H1 (cell line): ENCODE measurements around the gene SH3PXD2A. TPM values are rescaled to one million over a fixed set of nuclear protein-coding genes. Genes with fewer than 3 reads are reported as not detected.

Experiments used
- CTCF ChIA-PET: fragments of 300-600 bp; sonication (Branson Sonifier 250); formaldehyde crosslinking; loops from one replicate; lab custom pipeline; 2021; ENCODE audit not compliant: partially characterized antibody; lab: Charles Lee
- POLR2A ChIA-PET: fragments of 300-600 bp; sonication (Branson Sonifier 250); formaldehyde crosslinking; loops from one replicate; lab custom pipeline; 2021; ENCODE audit warnings: inconsistent platforms; ENCODE audit not compliant: partially characterized antibody; lab: Charles Lee
- DNase-seq, 2 experiments: peaks; one replicate each; pipeline versions ENCODE4 v3.0.0 to v3.0.0-alpha.2; 2010 to 2022; ENCODE audit warnings: low spot score in 2 of 2, low read depth in 1 of 2, mixed read lengths in 1 of 2
- FAIRE-seq: peaks from 2 replicates; lab custom pipeline; 2011; peaks lifted over from hg19 to GRCh38; lab: Jason Lieb, UNC
- H2AFZ ChIP-seq: 2 replicates; pipeline ENCODE4 v1.8.1; 2012; ENCODE audit warnings: low read length, inconsistent platforms
- H2AK5ac ChIP-seq: 2 replicates; pipeline ENCODE4 v1.6.1; 2013; ENCODE audit warnings: low read depth, low read length
- H2BK120ac ChIP-seq: replicated peaks from 2 replicates; pipeline ENCODE3; 2013; ENCODE audit warnings: low read depth, low read length, inconsistent platforms
- H2BK12ac ChIP-seq: 2 replicates; pipeline ENCODE4 v1.6.1; 2013; ENCODE audit warnings: low read depth, low read length
- H2BK15ac ChIP-seq: 2 replicates; pipeline ENCODE4 v1.6.1; 2013; ENCODE audit warnings: low read length
- H2BK20ac ChIP-seq: 2 replicates; pipeline ENCODE4 v1.6.1; 2013; ENCODE audit warnings: low read length
- H2BK5ac ChIP-seq: 2 replicates; pipeline ENCODE4 v1.6.1; 2013; ENCODE audit warnings: low read depth, low read length
- H3K14ac ChIP-seq: 2 replicates; pipeline ENCODE4 v1.6.1; 2013; ENCODE audit warnings: inconsistent platforms; ENCODE audit not compliant: insufficient read length
- H3K18ac ChIP-seq: 2 replicates; pipeline ENCODE4 v1.6.1; 2013; ENCODE audit warnings: low read length; ENCODE audit errors: extremely low read depth
- H3K23ac ChIP-seq: 2 replicates; pipeline ENCODE4 v1.6.1; 2013; ENCODE audit warnings: inconsistent platforms; ENCODE audit not compliant: insufficient read length
- H3K23me2 ChIP-seq: 2 replicates; pipeline ENCODE4 v1.6.1; 2013; ENCODE audit warnings: low read depth, low read length
- H3K27ac ChIP-seq: 2 replicates; pipeline ENCODE4 v1.6.1; 2011; ENCODE audit warnings: low read depth, low read length, inconsistent platforms
- H3K27me3 ChIP-seq, 4 experiments: replicated peaks in 1 of 4; 1 replicate in 1 of 4; 2 replicates in 3 of 4; pipeline versions ENCODE4 v1.6.1 to v1.8.1; 2011 to 2013; ENCODE audit warnings: low read length in 3 of 4, mild to moderate bottlenecking in 3 of 4, inconsistent platforms in 2 of 4, mixed read lengths in 2 of 4, moderate library complexity in 1 of 4; ENCODE audit not compliant: control insufficient read depth in 3 of 4, insufficient read depth in 3 of 4; ENCODE audit errors: extremely low read depth in 1 of 4
- H3K36me3 ChIP-seq, 4 experiments: 2 replicates each; pipeline versions ENCODE4 v1.6.1 to v1.8.1; 2011 to 2013; ENCODE audit warnings: mild to moderate bottlenecking in 4 of 4, low read length in 3 of 4, moderate library complexity in 2 of 4, control low read depth in 1 of 4, inconsistent platforms in 1 of 4; ENCODE audit not compliant: insufficient read depth in 4 of 4, control insufficient read depth in 2 of 4
- H3K4ac ChIP-seq: replicated peaks from 2 replicates; pipeline ENCODE3; 2013; ENCODE audit warnings: low read length, low read depth, mixed read lengths, inconsistent platforms; ENCODE audit not compliant: insufficient read length
- H3K4me1 ChIP-seq, 4 experiments: replicated peaks in 1 of 4; 1 replicate in 1 of 4; 2 replicates in 3 of 4; pipeline versions ENCODE4 v1.6.1 to v1.8.1; 2011 to 2013; ENCODE audit warnings: low read length in 3 of 4, inconsistent platforms in 2 of 4, mixed read lengths in 1 of 4; ENCODE audit not compliant: insufficient read depth in 4 of 4, control insufficient read depth in 3 of 4
- H3K4me2 ChIP-seq, 2 experiments: 2 replicates each; pipeline versions ENCODE4 v1.6.1 to v1.8.1; 2011 to 2013; ENCODE audit warnings: low read depth in 2 of 2, low read length in 2 of 2, control low read depth in 1 of 2, inconsistent platforms in 1 of 2, mild to moderate bottlenecking in 1 of 2; ENCODE audit not compliant: insufficient read depth in 1 of 2
- H3K4me3 ChIP-seq, 4 experiments: fragments of 200-600, 300-600 bp in 1 of 4; sonication (generic), shearing (Covaris generic), sonication (Bioruptor Twin) in 1 of 4; 2 replicates each; pipeline versions ENCODE4 v1.5.1 to v1.8.1; 2011 to 2016; ENCODE audit warnings: low read length in 4 of 4, low read depth in 3 of 4, control low read depth in 2 of 4, inconsistent platforms in 2 of 4, mild to moderate bottlenecking in 2 of 4, mixed read lengths in 1 of 4, moderate library complexity in 1 of 4; ENCODE audit not compliant: insufficient read depth in 2 of 4; ENCODE audit errors: extremely low read depth in 1 of 4
- H3K56ac ChIP-seq: replicated peaks from 2 replicates; pipeline ENCODE3; 2013; ENCODE audit warnings: low read depth, mild to moderate bottlenecking, mixed read lengths, low read length, inconsistent platforms; ENCODE audit not compliant: insufficient read length
- H3K79me1 ChIP-seq: 2 replicates; pipeline ENCODE4 v1.6.1; 2013; ENCODE audit warnings: low read depth, low read length, control low read depth
- H3K79me2 ChIP-seq, 2 experiments: 2 replicates each; pipeline versions ENCODE4 v1.6.1 to v1.8.1; 2012 to 2013; ENCODE audit warnings: low read length in 2 of 2, mild to moderate bottlenecking in 2 of 2, inconsistent platforms in 1 of 2; ENCODE audit not compliant: insufficient read depth in 2 of 2, control insufficient read depth in 1 of 2
- H3K9ac ChIP-seq, 4 experiments: replicated peaks in 1 of 4; 1 replicate in 1 of 4; 2 replicates in 3 of 4; pipeline versions ENCODE4 v1.6.1 to v1.8.1; 2011 to 2013; ENCODE audit warnings: low read depth in 3 of 4, low read length in 3 of 4, control low read depth in 2 of 4, mild to moderate bottlenecking in 2 of 4, moderate library complexity in 2 of 4, inconsistent platforms in 1 of 4; ENCODE audit errors: extremely low read depth in 1 of 4
- H3K9me3 ChIP-seq, 2 experiments: 2 replicates each; pipeline versions ENCODE4 v1.6.1 to v1.8.1; 2012 to 2013; ENCODE audit warnings: mild to moderate bottlenecking in 2 of 2, moderate library complexity in 2 of 2, control low read depth in 1 of 2, inconsistent platforms in 1 of 2, low read depth in 1 of 2, low read length in 1 of 2, mixed read lengths in 1 of 2; ENCODE audit not compliant: insufficient read depth in 2 of 2
- H4K20me1 ChIP-seq, 2 experiments: replicated peaks in 1 of 2; 2 replicates each; pipeline versions ENCODE3 to v1.8.1; 2011 to 2013; ENCODE audit warnings: inconsistent platforms in 2 of 2, low read length in 2 of 2, mild to moderate bottlenecking in 1 of 2; ENCODE audit not compliant: insufficient read depth in 2 of 2, control insufficient read depth in 1 of 2
- H4K5ac ChIP-seq: 2 replicates; pipeline ENCODE4 v1.6.1; 2013; ENCODE audit warnings: low read length, low read depth, mixed read lengths, inconsistent platforms; ENCODE audit not compliant: insufficient read length
- H4K8ac ChIP-seq: 2 replicates; pipeline ENCODE4 v1.8.0; 2013; ENCODE audit warnings: mild to moderate bottlenecking, moderate library complexity, low read length, inconsistent platforms; ENCODE audit not compliant: insufficient read depth; ENCODE audit errors: extremely low read depth
- H4K91ac ChIP-seq: replicated peaks from 2 replicates; pipeline ENCODE3; 2013; ENCODE audit warnings: low read length, mixed read lengths, inconsistent platforms; ENCODE audit not compliant: insufficient read length
- BACH1 ChIP-seq: IDR thresholded peaks from 2 replicates; pipeline ENCODE4 v1.6.1; 2012; ENCODE audit warnings: low read length, improper control_type of control experiment
- CREB1 ChIP-seq: IDR thresholded peaks from 2 replicates; pipeline ENCODE4 v1.6.1; 2012; ENCODE audit warnings: inconsistent platforms
- POLR2AphosphoS5 ChIP-seq: IDR thresholded peaks from 2 replicates; pipeline ENCODE4 v1.6.1; 2011; ENCODE audit warnings: low read depth, low read length
- SRF ChIP-seq: IDR thresholded peaks from 2 replicates; pipeline ENCODE4 v1.6.1; 2011; ENCODE audit warnings: mild to moderate bottlenecking, low read depth, low read length, moderate library complexity
- SUZ12 ChIP-seq: fragments of 200-600 bp; sonication (generic); IDR thresholded peaks from 2 replicates; pipeline ENCODE4 v1.6.1; 2012; ENCODE audit warnings: mild to moderate bottlenecking, inconsistent platforms, low read length, moderate library complexity, mixed read lengths
- WGBS, 2 experiments: shearing (Covaris generic) in 1 of 2; methylation state at CpG; one replicate each; pipeline versions ENCODE4 v1.1.6 to v1.1.7; 2013 to 2015; ENCODE audit warnings: low lambda C conversion rate in 2 of 2, mixed read lengths in 2 of 2, inconsistent platforms in 1 of 2, low coverage in 1 of 2, missing lambda C conversion rate in 1 of 2; ENCODE audit not compliant: insufficient replicate concordance in 2 of 2, insufficient coverage in 1 of 2, insufficient read length in 1 of 2; ENCODE audit errors: extremely low coverage in 1 of 2, missing lambda C conversion rate in 1 of 2; 5-methylcytosine and 5-hydroxymethylcytosine counted together
- polyA plus RNA-seq, 7 experiments: library from polyadenylated mRNA; depleted of rRNA in 3 of 7; stranded (reverse) in 5 of 7; unstranded in 2 of 7; fragments of >200 nt in 5 of 7; fragments of 200-250 nt in 2 of 7; gene quantifications; 1 replicate in 5 of 7; 2 replicates in 1 of 7; 4 replicates in 1 of 7; pipeline versions ENCODE4 v1.2.1 to v1.2.3, GENCODE V29; 2011 to 2013; ENCODE audit warnings: missing spikeins in 2 of 7, mixed read lengths in 2 of 7
- total RNA-seq: library from RNA; stranded (reverse); fragmentation: NEBNext Ultra II Directional; extraction: Animal tissue kit (Norgen Biotek cat#: 25700); gene quantifications from 2 replicates; pipeline ENCODE4 v1.2.1, GENCODE V29; 2021
- TF ChIP-seq, protein P1 (sequence below): IDR thresholded peaks from 2 replicates; pipeline ENCODE4 v1.6.1; 2011; ENCODE audit warnings: low read length, improper control_type of control experiment

Gene SH3PXD2A
- total and polyA plus RNA-seq, 2 of the 8 experiments (the other 6 are each of a cell fraction or from before 2014, with no cell fraction given) = 5.4 to 16.3 TPM

DNA sequence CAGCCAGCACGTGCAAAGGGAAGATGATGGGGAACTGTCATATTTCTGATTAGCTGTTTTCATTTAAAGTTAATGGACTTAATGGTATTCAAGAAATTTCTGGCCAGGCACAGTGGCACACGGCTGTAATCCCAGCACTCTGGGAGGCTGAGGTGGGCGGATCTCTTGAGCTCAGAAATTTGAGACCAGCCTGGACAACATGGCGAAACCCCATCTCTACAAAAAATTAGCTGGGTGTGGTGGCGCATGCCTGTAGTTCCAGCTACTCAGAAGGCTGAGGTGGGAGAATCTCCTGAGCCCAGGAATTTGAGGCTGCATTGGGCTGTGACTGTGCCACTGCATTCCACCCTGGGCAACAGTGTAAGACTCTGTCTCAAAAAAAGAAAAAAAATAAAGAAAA is 43.9 kb upstream of the SH3PXD2A start:
- H2AFZ ChIP-seq = no peak overlapping the region
- H3K4me3 ChIP-seq = no peak overlapping the region
- H3K4me2 ChIP-seq = no peak overlapping the region
- no peak overlapping the region for H3K27ac ChIP-seq
- H3K9me3 ChIP-seq = no peaks in the 10 kb centered on the region
- peaks cover 0 to 2% (median 0%) of the 10 kb centered on the region in 4 experiments; a peak in 2 of 7 replicates for H3K4me1 ChIP-seq
- H3K14ac ChIP-seq = no peak overlapping the region
- H3K9ac ChIP-seq = no peak overlapping the region
- H3K79me2 ChIP-seq = no peaks in the 10 kb centered on the region
- 98% methylated on average over 5 of the region's 5 CpGs; no CpG with 5 or more reads in 1 of the 2 experiments for WGBS, 2 experiments
- H2BK5ac ChIP-seq = no peak overlapping the region
- DNase-seq (no peak), FAIRE-seq (no peak)
- H2BK20ac ChIP-seq = peak overlapping the region; percentile 15; the same call in 1 of the 2 replicates
- no peak overlapping the region for H4K5ac ChIP-seq
- no peaks in the 10 kb centered on the region for H3K23me2 ChIP-seq
- H3K27me3 ChIP-seq = no peaks in the 10 kb centered on the region
- POLR2A ChIA-PET = interaction anchor here (1.4 kb wide), 1 partner anchor 9 kb away, joined by 3 read pairs; no protein-coding TSS in a partner anchor
- TF ChIP-seq SUZ12 (no peak), SRF (no peak), CREB1 (no peak), POLR2AphosphoS5 (no peak), BACH1 (no peak)
- TF ChIP-seq, protein P1, sequence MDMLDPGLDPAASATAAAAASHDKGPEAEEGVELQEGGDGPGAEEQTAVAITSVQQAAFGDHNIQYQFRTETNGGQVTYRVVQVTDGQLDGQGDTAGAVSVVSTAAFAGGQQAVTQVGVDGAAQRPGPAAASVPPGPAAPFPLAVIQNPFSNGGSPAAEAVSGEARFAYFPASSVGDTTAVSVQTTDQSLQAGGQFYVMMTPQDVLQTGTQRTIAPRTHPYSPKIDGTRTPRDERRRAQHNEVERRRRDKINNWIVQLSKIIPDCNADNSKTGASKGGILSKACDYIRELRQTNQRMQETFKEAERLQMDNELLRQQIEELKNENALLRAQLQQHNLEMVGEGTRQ = no peak
- H2BK15ac ChIP-seq = no peak overlapping the region
- no peak overlapping the region for H3K18ac ChIP-seq
- H2BK12ac ChIP-seq = 0 out of 2 replicates have a peak overlapping the region, but pooled peaks have one; percentile 7
- no peak overlapping the region for H4K8ac ChIP-seq
- no peak overlapping the region for H2BK120ac ChIP-seq
- no peaks in the 10 kb centered on the region for H3K79me1 ChIP-seq
- H2AK5ac ChIP-seq = no peak overlapping the region
- CTCF ChIA-PET = interaction anchor here (1.0 to 5.9 kb wide), 7 partner anchors 9 to 187 kb away, joined by 3 to 49 read pairs (median 5); no protein-coding TSS in a partner anchor
- no peaks in the 10 kb centered on the region for H4K20me1 ChIP-seq
- no peak overlapping the region for H3K56ac ChIP-seq
- no peak overlapping the region for H3K4ac ChIP-seq
- no peaks in the 10 kb centered on the region; a peak in 4 of 8 replicates for H3K36me3 ChIP-seq
- H3K23ac ChIP-seq = no peak overlapping the region
- no peak overlapping the region for H4K91ac ChIP-seq
